Stimulated activated naive CD8-positive, alpha-beta T cell treated with anti-CD3 and anti-CD28 coated beads, Interleukin-15, amount 100 ng/mL, for 72 hours (primary cell): ENCODE results near the gene IL32.

Experiments
- ATAC-seq: fragments of 150-1000 bp; cut with Tn5 transposase; 2 replicates; pipeline ENCODE4 v1.10.0; 2021; ENCODE audit warnings: mild to moderate bottlenecking, moderate library complexity
- DNase-seq, 2 donors: peaks; one replicate each; pipeline ENCODE4 v3.0.0; 2021 to 2022
- H3K27ac Mint-ChIP-seq, 2 donors: one replicate each; pipeline ENCODE4 v1.8.0; 2022; ENCODE audit warnings: mild to moderate bottlenecking in 2 of 2, mixed read lengths in 2 of 2, moderate library complexity in 2 of 2
- H3K27me3 Mint-ChIP-seq: one replicate; pipeline ENCODE4 v1.8.0; 2022; ENCODE audit warnings: mixed read lengths
- H3K4me1 Mint-ChIP-seq: one replicate; pipeline ENCODE4 v1.8.0; 2022; ENCODE audit warnings: mild to moderate bottlenecking, mixed read lengths
- H3K4me3 Mint-ChIP-seq, 2 donors: one replicate each; pipeline ENCODE4 v1.8.0; 2022; ENCODE audit warnings: mild to moderate bottlenecking in 2 of 2, mixed read lengths in 2 of 2, moderate library complexity in 1 of 2
- H3K9me3 Mint-ChIP-seq, 2 donors: one replicate each; pipeline ENCODE4 v1.8.0; 2022; ENCODE audit warnings: mixed read lengths in 2 of 2

Gene IL32

GRCh38 chr16:3025032-3026002 lies 40.1 kb upstream of the IL32 start:
- DNase-seq = no peak
- H3K27me3 Mint-ChIP-seq = peaks cover 24% of the 10 kb centered on the region
- no peak for ATAC-seq
- no peak overlapping the region for H3K27ac Mint-ChIP-seq
- H3K4me3 Mint-ChIP-seq = peak overlapping the region; percentile 27 to 33
- no peaks in the 10 kb centered on the region for H3K9me3 Mint-ChIP-seq
- H3K4me1 Mint-ChIP-seq = peaks cover 79% of the 10 kb centered on the region

- DNase-seq (no peak), ATAC-seq (no peak)
- Mint-ChIP-seq H3K4me1 (peaks cover 78% of the 10 kb centered on the region), H3K27me3 (peaks cover 31% of the 10 kb centered on the region), H3K9me3 (no peaks in the 10 kb centered on the region), H3K4me3 (no peak overlapping the region), H3K27ac (no peak overlapping the region)
Observed at GRCh38 chr16:3026003-3026378, 39.4 kb upstream of the IL32 start.

GRCh38 chr16:3026609-3027488 lies 38.6 kb upstream of the IL32 start:
- Mint-ChIP-seq H3K9me3 (no peaks in the 10 kb centered on the region), H3K4me3 (no peak overlapping the region), H3K27me3 (peaks cover 40% of the 10 kb centered on the region), H3K27ac (no peak overlapping the region), H3K4me1 (peaks cover 71% of the 10 kb centered on the region)
- DNase-seq (no peak), ATAC-seq (no peak)

GRCh38 chr16:3027489-3027795 lies 38.0 kb upstream of the IL32 start:
- Mint-ChIP-seq H3K4me1 (peaks cover 71% of the 10 kb centered on the region), H3K27ac (no peak overlapping the region), H3K27me3 (peaks cover 46% of the 10 kb centered on the region), H3K4me3 (no peak overlapping the region), H3K9me3 (no peaks in the 10 kb centered on the region)
- ATAC-seq (no peak), DNase-seq (no peak)

- H3K4me3 Mint-ChIP-seq = peak overlapping the region; percentile 36 to 75
Observed at GRCh38 chr16:3027983-3028715, 37.3 kb upstream of the IL32 start.

GRCh38 chr16:3028716-3029319 lies 36.6 kb upstream of the IL32 start:
- no peaks in the 10 kb centered on the region for H3K9me3 Mint-ChIP-seq
- no peak for DNase-seq

More at GRCh38 chr16:3027983-3028715, 37.3 kb upstream of the IL32 start:
- Mint-ChIP-seq H3K27ac (no peak overlapping the region), H3K9me3 (no peaks in the 10 kb centered on the region), H3K27me3 (peaks cover 53% of the 10 kb centered on the region), H3K4me1 (peaks cover 70% of the 10 kb centered on the region)
- peak; percentile 85 to 86 for DNase-seq
- peak; percentile 52 for ATAC-seq

GRCh38 chr16:3029491-3030221 lies 35.8 kb upstream of the IL32 start:
- Mint-ChIP-seq H3K27ac (no peak overlapping the region), H3K4me1 (peaks cover 57% of the 10 kb centered on the region), H3K9me3 (no peaks in the 10 kb centered on the region), H3K27me3 (peaks cover 68% of the 10 kb centered on the region), H3K4me3 (peak overlapping the region; percentile 64 to 75)
- ATAC-seq = peak; percentile 59
- DNase-seq = peak; percentile 45 to 53

More at GRCh38 chr16:3028716-3029319, 36.6 kb upstream of the IL32 start:
- H3K27ac Mint-ChIP-seq = no peak overlapping the region
- H3K4me1 Mint-ChIP-seq = peaks cover 63% of the 10 kb centered on the region
- ATAC-seq = no peak
- peak overlapping the region; percentile 64 to 75 for H3K4me3 Mint-ChIP-seq
- H3K27me3 Mint-ChIP-seq = peaks cover 59% of the 10 kb centered on the region

GRCh38 chr16:3030222-3031212 lies 34.9 kb upstream of the IL32 start:
- ATAC-seq (no peak), DNase-seq (no peak)
- peak overlapping the region; percentile 33 to 75 for H3K4me3 Mint-ChIP-seq
- peaks cover 76% of the 10 kb centered on the region for H3K27me3 Mint-ChIP-seq
- H3K4me1 Mint-ChIP-seq = peaks cover 52% of the 10 kb centered on the region
- no peak overlapping the region for H3K27ac Mint-ChIP-seq
- H3K9me3 Mint-ChIP-seq = no peaks in the 10 kb centered on the region

GRCh38 chr16:3032624-3033023 lies 32.8 kb upstream of the IL32 start:
- H3K4me3 Mint-ChIP-seq = no peak overlapping the region
- H3K4me1 Mint-ChIP-seq = peaks cover 60% of the 10 kb centered on the region
- H3K27me3 Mint-ChIP-seq = peaks cover 96% of the 10 kb centered on the region
- H3K9me3 Mint-ChIP-seq = no peaks in the 10 kb centered on the region
- DNase-seq (no peak), ATAC-seq (no peak)
- H3K27ac Mint-ChIP-seq = no peak overlapping the region

- DNase-seq (no peak), ATAC-seq (no peak)
- peaks cover 32% of the 10 kb centered on the region for H3K4me1 Mint-ChIP-seq
- H3K9me3 Mint-ChIP-seq = no peaks in the 10 kb centered on the region
- H3K27ac Mint-ChIP-seq = no peak overlapping the region
- peaks cover 98% of the 10 kb centered on the region for H3K27me3 Mint-ChIP-seq
- no peak overlapping the region for H3K4me3 Mint-ChIP-seq
Observed at GRCh38 chr16:3035289-3035971, 30.0 kb upstream of the IL32 start.

- Mint-ChIP-seq H3K4me3 (peak overlapping the region in 1 of 2 donors; percentile 26), H3K27ac (no peak overlapping the region), H3K9me3 (no peaks in the 10 kb centered on the region), H3K27me3 (peaks cover 98% of the 10 kb centered on the region), H3K4me1 (peaks cover 28% of the 10 kb centered on the region)
- peak; percentile 23 for ATAC-seq
- DNase-seq = no peak
Observed at GRCh38 chr16:3035972-3036725, 29.3 kb upstream of the IL32 start.

GRCh38 chr16:3036726-3037315 lies 28.6 kb upstream of the IL32 start, which contains the start of gene BICDL2:
BICDL2 (minus strand) TSS chr16:3036944; CDS start chr16:3035496, 1,448 bp downstream.
- peaks cover 26% of the 10 kb centered on the region for H3K4me1 Mint-ChIP-seq
- no peaks in the 10 kb centered on the region for H3K9me3 Mint-ChIP-seq
- DNase-seq (no peak), ATAC-seq (peak; percentile 15)
- H3K4me3 Mint-ChIP-seq = peak within 1 kb of the TSS; percentile 20 to 32
- H3K27me3 Mint-ChIP-seq = peaks cover 97% of the 10 kb centered on the region
- H3K27ac Mint-ChIP-seq = no peak within 1 kb of the TSS
